Measurements from ENCODE around the gene PCDHGC5.

DNA sequence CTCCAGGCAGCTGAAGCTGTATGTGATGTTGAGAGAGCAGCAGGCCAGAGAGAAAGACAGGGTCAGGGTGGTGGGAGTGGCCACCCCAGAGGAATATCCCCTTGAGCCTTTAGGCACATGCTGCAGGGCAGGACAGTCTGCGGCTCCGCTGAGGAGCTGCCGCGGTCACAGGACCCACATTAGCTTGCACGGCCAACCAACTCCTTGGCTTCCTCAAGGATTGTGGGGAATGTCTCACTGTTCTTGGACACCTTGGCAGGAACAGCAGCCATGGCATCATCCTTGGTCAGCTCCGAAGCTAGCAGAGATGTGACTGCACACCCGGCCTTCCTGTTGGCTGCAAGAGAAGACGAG is 27.8 kb downstream of the PCDHGC5 start:
- TF ChIP-seq, protein P1, sequence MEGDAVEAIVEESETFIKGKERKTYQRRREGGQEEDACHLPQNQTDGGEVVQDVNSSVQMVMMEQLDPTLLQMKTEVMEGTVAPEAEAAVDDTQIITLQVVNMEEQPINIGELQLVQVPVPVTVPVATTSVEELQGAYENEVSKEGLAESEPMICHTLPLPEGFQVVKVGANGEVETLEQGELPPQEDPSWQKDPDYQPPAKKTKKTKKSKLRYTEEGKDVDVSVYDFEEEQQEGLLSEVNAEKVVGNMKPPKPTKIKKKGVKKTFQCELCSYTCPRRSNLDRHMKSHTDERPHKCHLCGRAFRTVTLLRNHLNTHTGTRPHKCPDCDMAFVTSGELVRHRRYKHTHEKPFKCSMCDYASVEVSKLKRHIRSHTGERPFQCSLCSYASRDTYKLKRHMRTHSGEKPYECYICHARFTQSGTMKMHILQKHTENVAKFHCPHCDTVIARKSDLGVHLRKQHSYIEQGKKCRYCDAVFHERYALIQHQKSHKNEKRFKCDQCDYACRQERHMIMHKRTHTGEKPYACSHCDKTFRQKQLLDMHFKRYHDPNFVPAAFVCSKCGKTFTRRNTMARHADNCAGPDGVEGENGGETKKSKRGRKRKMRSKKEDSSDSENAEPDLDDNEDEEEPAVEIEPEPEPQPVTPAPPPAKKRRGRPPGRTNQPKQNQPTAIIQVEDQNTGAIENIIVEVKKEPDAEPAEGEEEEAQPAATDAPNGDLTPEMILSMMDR (IDR thresholded peaks at IDR 0.05; ENCODE audit: insufficient read depth, low read length): no peak
- TF ChIP-seq POLR2AphosphoS5 (IDR thresholded peaks at IDR 0.05; ENCODE audit: low read depth): no peak

Data from HL-60 (cell line).